ENCODE measurements around the gene POLN.
A peak's percentile ranks its signal among the peaks of the same experiment; 100 is the strongest.

The POLN gene

DNA sequence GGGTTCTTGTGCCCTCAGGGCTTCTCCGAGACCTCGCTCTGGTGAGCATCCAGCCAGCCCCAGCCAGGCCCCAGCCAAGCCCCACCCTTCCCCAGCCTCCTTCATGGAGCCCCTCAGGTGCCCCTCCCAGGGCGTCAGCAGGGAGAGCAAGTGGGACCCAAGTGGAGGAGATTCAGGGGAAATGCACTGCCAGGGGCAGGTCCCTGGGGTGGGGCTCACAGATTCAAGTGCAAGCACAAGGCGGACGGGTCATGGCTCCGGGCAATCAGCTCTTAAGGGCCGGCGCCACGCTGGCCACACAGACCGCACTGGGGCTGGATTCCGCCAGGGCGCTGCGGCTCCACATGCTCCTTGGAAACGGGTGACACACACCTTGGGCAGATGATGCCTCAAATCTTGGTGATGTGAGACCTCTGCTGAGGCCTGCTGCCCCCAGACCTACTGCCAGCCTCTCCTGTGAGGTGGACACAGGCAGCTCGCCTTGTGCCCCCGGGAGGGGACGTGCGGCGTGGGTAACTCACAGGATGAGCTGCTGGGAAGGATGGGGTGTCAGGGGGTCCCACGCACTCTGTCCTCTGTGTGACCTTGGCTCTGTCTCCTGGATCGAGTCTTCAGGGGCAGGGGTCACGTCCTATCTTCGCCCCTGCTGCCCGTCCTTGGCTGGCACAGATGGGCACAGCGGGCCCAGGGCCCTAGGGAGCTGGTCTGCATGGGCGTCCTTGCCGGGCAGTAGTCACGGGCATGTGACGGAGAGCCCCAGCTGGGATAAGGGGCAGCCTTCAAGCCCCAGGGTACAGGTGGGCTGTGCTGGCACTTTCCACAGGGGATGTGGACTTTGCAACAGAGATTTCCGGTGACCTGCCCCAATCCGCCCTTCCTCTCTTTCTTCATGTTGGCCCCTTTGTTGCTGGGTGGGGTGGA, 165.7 kb downstream of the POLN start:
- Mint-ChIP-seq H3K9me3 (no peaks in the 10 kb centered on the region), H3K27me3 (peaks cover under 1% of the 10 kb centered on the region), H3K4me1 (no peaks in the 10 kb centered on the region), H3K36me3 (no peaks in the 10 kb centered on the region), H3K27ac (no peak overlapping the region), H3K4me3 (no peak overlapping the region)
- DNase-seq, result peak; percentile 18
- CTCF ChIA-PET, result no interaction called here

DNA sequence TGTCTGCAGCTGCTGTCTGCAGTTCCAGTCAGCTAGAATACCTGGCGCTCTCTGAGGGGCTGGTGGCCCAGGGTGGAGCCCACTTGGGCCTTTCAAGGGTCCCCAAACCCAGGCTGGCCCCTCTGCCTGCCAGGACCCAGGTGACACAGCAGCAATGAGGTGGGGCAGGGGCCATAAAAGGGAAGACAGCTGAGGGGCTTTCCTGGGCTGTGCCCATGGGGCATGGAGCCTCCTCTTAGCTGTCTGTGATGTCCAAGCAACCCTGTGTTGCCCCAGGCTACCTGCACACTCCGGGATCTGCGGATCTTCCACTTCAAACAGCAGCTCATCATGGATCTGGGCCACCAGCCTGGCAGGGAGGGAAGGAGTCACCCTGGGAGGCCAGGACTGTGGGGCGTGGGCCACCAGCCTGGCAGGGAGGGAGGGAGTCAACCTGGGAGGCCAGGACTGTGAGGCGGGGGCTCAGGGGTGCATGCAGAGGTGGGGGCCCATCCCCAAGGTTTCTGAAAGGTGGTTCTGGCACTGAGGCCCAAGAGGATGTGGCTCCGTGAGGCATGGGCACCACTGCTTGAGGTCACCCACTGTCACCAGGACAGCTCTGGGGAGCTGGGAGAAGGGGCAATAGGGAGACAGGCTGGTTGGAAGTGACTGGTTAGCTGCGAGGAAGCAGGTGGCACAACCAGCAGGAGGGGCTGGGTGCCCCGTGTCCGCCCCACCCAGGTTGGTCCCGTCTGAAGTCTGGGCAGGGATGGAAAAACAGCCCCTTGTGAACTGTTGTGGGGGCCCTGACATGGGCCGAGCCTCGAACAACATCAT, 166.5 kb downstream of the POLN start:
- Mint-ChIP-seq H3K27ac (no peak overlapping the region), H3K9me3 (no peaks in the 10 kb centered on the region), H3K4me3 (no peak overlapping the region), H3K27me3 (no peaks in the 10 kb centered on the region), H3K4me1 (no peaks in the 10 kb centered on the region), H3K36me3 (no peaks in the 10 kb centered on the region)
- DNase-seq, result peak; percentile 15
- CTCF ChIA-PET, result no interaction called here

DNA sequence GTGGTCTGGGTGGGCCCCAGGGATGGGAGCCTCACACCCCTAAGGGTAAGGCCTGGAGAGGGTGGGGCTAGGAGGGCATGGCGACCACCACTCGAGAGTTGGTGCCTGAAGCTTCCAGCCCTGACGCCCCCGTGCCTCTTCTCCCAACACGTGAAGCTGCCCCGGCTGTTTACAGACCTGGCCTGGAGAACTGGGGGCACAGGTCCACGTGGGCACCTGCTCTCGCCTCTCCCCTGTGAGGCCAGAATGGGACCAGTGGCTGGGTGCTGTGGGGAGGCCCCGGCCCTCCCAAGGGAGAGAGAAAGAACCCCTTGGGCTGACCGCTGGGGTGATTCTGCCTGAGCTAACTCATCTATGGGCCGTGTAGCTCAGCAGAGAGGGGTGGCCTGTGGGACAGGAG, 167.3 kb downstream of the POLN start:
- Mint-ChIP-seq H3K4me3 (no peak overlapping the region), H3K27me3 (no peaks in the 10 kb centered on the region), H3K27ac (no peak overlapping the region), H3K4me1 (no peaks in the 10 kb centered on the region), H3K9me3 (no peaks in the 10 kb centered on the region), H3K36me3 (no peaks in the 10 kb centered on the region)
- no peak for DNase-seq
- CTCF ChIA-PET, result interaction anchor here (1.1 kb wide), 1 partner anchor 175 kb away, joined by 3 read pairs; no protein-coding TSS in a partner anchor

DNA sequence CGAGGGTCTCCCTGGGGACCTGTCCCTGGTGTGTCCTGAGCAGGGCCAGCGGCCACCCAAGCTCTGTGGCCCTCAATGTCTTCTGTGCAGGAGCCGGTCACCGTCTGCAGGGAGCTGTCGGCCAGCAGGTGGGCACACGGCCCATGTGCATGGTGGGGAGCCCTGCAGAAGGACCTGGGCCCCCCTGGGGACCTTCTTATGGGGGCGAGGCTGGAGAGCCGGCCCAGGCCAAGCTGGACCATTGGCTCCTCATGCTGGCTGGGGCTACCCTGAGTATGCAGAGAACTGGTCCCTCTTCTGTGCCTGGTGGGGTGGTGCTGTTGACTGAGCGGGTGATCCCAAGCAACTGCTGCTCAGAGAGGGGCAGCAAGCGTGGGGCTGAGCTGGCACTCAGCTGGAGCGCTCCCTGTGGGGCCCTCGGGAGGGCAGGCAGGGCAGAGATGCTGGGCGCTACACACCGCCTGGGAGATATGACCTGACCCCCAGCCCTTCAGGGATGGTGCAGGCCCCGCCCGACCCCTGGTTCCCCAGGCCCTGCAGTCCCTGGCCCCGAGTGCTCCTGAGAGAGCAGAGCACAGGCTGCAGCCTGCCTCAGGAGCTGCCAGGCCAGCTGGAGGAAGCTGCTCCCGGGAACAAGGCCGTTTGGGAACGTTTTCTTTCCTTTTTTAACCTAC, 168.0 kb downstream of the POLN start:
- Mint-ChIP-seq H3K4me1 (no peaks in the 10 kb centered on the region), H3K4me3 (no peak overlapping the region), H3K27ac (no peak overlapping the region), H3K27me3 (no peaks in the 10 kb centered on the region), H3K36me3 (no peaks in the 10 kb centered on the region), H3K9me3 (no peaks in the 10 kb centered on the region)
- CTCF ChIA-PET, result interaction anchor here (1.1 kb wide), 1 partner anchor 175 kb away, joined by 3 read pairs; no protein-coding TSS in a partner anchor
- peak; percentile 10 for DNase-seq

DNA sequence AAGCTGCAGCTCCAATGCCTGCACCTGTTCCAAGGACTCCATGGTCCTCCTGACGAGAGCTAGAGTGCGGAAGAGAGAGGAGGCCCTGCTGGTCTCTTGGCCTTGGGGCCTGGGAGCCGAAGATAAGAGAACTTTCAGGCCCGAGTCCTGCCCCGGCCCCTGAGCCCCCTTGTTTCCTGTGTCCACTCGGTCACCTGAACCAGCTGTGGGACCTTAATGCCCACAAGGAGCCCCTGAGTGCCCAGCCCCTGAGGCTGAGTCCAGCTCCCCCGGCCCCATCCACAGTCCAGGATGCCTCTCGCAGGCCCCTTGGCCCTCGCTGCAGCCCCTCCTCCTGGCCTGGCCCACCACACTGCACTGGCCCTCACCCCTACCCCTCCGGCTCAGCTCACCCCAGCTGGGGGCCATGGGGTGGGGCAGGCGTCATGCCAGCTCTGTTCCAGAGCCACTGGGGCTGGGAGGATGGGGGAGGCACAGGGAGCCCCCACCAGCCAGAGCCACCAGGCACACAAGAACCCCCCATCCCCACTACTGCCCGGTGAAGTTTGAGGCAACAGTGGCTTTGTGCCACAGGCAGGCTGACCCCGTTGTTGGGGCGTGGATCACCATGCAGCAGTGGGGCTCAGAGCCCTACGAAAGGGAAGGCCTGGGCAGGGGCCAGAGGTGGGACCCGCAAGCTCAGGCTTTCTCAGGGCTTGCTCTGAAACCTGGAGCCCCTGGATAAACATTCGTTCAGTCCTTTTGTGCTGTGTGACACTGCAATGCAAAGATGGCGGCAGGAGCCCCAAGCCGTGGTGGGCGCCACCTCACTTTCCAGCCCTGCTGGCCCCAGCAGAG, 168.7 kb downstream of the POLN start:
- no peaks in the 10 kb centered on the region for H3K36me3 Mint-ChIP-seq
- H3K4me3 Mint-ChIP-seq, result no peak overlapping the region
- peaks cover 1% of the 10 kb centered on the region for H3K9me3 Mint-ChIP-seq
- CTCF ChIA-PET, result no interaction called here
- DNase-seq, result peak; percentile 14
- no peak overlapping the region for H3K27ac Mint-ChIP-seq
- H3K27me3 Mint-ChIP-seq, result no peaks in the 10 kb centered on the region
- no peaks in the 10 kb centered on the region for H3K4me1 Mint-ChIP-seq

DNA sequence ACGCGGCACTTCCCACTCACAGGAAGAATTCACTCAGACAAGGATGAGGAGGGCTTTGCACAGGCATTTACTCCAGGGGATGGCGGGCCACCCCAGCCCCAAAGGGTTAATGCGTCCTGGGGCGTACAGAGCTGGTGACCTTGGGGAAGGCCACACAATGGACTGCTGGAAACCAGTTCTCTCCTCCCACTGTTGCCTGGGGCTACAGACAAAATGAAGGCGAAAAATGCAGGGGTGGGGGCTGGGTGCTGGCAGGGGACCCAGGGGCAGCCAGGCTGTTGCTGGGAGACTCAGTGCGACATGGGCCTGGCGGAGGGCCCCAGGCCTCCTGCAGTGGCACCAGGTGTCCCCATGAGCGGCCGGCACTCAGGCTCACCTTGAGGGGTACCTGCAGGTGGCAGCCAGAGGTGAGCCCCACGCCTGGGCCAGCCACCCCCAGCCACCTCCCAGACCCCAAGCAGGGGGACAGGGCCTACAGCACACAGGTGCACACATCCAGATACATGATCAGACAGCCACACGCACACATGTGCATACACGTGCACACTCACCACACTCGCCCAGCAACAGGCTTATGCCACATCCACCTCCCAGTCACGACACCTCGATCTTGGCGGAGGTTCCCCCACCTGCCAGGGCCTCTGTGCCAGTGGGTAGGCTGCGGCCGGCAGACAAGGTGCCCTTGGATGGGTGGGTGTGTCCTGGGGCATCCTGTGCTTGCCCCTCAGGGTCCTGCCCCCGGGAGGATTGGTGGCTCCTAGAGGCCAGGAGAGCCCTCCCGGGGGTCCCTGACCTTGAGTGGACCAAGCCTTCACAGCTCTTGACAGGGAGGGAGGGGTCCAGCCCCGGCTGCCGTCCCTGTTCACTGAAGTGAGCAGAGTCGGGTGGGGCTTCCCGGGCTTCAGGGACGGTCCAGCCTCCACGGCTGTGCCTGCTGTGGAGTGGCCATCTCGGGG, 169.7 kb downstream of the POLN start:
- Mint-ChIP-seq H3K36me3 (no peaks in the 10 kb centered on the region), H3K27me3 (no peaks in the 10 kb centered on the region), H3K27ac (no peak overlapping the region), H3K4me1 (no peaks in the 10 kb centered on the region), H3K9me3 (peaks cover 1% of the 10 kb centered on the region), H3K4me3 (no peak overlapping the region)
- DNase-seq, result no peak
- CTCF ChIA-PET, result no interaction called here

DNA sequence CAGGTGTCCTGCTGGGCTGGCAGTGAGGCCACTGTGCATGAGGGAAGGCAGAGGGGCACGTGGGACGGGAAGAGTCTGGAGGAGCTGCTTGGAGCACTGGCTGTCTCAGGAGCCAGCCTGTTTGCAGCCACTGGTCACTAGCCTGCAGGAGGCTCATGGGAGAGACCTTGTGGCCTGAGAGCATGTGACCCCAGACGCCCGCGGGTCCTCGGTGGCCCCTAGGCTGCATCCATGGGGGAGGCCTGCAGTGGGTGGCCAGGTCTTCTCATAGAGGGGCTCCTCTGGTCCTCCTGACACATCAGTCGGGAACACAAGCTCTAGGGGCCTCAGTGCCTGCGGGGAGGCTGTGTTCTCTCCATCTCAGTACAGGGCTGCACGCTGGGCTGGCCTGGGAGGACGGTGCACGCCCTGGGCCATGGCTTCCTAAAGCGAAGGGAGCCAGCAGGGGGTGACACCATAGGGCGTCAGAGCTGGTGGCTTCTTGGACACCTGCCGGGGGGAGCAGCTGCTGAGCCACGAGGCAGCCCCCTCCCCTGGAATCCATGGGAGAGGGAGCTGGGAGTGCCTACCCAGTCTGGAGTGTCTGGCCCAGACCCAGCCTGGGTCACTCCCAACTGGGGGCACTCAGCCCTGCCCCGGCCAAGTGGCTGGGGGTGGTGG, 170.5 kb downstream of the POLN start:
- Mint-ChIP-seq H3K9me3 (peaks cover 1% of the 10 kb centered on the region), H3K27me3 (no peaks in the 10 kb centered on the region), H3K4me1 (no peaks in the 10 kb centered on the region), H3K27ac (no peak overlapping the region), H3K36me3 (no peaks in the 10 kb centered on the region), H3K4me3 (no peak overlapping the region)
- no peak for DNase-seq
- CTCF ChIA-PET, result no interaction called here

DNA sequence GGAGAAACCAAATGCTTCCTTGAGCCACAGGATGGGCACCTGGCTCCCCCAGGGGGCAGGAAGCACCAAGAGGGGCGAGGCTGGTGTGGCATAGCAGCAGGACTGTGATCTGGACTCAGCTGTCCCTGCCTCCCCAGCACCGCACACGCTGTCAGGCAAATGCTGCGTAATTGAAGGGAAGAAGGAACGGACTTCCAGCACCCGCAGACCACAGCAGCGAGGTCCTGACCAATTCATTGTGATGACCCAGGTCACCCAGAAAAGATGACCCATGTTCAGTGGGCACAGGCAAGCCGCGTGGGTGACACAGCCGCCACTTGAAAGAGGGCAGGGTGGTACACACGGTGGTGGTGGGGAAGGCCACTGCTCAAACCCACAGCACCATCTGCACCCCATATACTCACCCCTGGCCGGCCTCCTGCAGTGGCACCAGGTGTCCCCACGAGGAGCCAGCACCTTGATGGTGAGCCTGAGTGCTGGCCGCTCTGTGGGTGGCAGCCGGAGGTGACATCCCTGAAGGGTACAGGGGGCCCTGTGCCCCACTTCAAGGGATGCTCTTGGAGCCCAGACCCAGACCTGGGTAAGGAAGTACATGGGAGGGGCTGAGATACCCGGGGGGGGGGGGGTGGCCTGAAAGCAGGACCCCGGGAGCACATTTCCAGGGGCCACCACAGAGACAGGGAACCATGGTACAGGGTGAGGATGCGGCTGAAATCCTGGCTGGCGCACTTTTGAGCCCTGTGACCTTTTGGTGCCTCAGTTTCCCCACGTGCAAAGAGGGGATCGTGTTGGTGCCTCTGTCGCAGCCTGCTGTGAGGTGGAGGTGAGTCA, 171.3 kb downstream of the POLN start:
- Mint-ChIP-seq H3K27ac (no peak overlapping the region), H3K4me3 (no peak overlapping the region), H3K36me3 (no peaks in the 10 kb centered on the region), H3K27me3 (no peaks in the 10 kb centered on the region), H3K9me3 (peaks cover 1% of the 10 kb centered on the region), H3K4me1 (no peaks in the 10 kb centered on the region)
- DNase-seq, result no peak
- CTCF ChIA-PET, result no interaction called here

DNA sequence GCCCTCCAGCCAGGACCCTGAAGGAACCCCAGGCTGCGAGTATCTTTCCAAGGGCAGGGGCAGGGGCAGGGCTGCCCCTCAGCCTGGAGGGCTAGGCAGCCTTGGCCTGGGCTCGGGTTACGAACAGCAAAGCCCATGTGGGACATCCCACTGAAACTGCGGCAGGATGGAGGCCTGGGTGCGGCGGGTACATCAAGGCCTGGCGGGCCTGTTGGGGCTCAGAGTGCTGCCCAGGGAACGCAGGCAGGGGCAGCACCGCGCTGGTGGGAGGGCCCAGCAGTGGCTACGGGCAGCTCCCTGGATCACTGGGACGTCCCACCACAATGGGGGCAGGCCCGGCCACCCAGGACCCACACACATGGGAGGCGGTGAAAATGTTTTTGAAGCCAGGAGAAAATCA, 171.9 kb downstream of the POLN start:
- Mint-ChIP-seq H3K4me1 (no peaks in the 10 kb centered on the region), H3K36me3 (no peaks in the 10 kb centered on the region)
- CTCF ChIA-PET, result no interaction called here

DNA sequence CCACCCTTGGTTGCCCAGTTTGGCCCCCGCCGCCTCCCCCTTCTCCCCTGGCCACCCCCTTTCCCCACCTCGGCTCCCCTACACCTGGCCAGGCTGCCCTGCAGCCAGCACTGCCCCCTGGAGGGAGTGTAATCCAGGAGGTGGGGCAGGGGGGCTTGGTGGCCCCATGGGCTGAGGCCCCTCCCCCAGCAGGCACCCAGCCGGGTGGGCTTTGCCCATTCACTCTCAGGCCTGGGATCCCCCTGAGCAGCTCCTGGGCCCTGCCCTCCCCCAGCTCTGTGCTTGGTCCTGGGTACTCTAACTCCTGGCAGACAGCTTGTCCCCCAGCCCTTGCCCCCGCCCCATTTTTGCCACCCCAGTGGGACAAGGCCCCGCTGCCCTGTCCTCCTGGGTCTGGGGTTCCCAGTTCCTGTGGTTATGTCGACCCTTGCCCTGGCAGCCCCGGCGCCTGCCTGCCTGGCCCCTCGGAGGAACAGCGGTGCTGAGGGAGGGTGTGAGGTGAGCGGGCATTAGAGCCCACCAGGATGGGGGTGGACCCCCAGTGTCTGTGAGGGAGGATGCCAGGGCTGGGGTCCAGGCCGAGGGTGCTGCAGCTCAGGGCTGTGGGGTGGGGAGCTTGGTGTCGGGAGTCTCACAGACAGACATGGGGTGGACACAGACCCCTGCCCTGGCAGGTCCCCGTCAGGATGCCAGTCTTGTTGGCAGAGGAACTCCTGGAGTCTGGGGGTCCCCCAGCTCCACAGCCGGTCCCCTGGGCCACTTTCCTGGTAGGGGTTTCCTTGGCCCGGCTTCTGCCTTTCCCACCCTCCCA, 172.6 kb downstream of the POLN start:
- no peak overlapping the region for H3K27ac Mint-ChIP-seq
- H3K9me3 Mint-ChIP-seq, result peaks cover 1% of the 10 kb centered on the region
- H3K4me1 Mint-ChIP-seq, result no peaks in the 10 kb centered on the region
- DNase-seq, result peak; percentile 14
- H3K36me3 Mint-ChIP-seq, result no peaks in the 10 kb centered on the region
- H3K27me3 Mint-ChIP-seq, result no peaks in the 10 kb centered on the region
- no peak overlapping the region for H3K4me3 Mint-ChIP-seq
- CTCF ChIA-PET, result no interaction called here

More for the DNA sequence above, 171.9 kb downstream of the POLN start:
- no peak for DNase-seq
- no peaks in the 10 kb centered on the region for H3K27me3 Mint-ChIP-seq
- H3K4me3 Mint-ChIP-seq, result no peak overlapping the region
- H3K27ac Mint-ChIP-seq, result no peak overlapping the region
- peaks cover 1% of the 10 kb centered on the region for H3K9me3 Mint-ChIP-seq

DNA sequence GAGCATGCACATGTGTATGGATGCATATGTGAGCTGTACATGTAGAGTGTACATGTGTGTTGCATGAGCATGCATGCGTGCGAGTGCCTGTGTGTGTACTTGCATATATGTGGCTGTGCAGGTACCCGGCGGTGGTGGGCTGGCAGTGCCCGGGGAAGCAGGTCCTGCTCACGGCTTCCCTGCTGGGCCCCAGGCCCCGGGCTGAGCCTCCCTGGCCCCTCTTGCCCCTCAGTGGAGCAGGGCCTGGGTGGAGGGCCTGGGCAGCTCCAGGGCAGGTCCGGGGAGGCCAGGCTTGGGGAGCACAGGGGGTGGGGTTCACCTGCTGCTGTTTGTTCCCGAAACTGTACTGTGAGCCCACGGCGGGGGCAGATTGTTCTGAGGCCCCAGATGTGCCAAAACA, 173.4 kb downstream of the POLN start:
- Mint-ChIP-seq H3K36me3 (no peaks in the 10 kb centered on the region), H3K27ac (no peak overlapping the region), H3K4me3 (no peak overlapping the region), H3K4me1 (no peaks in the 10 kb centered on the region), H3K9me3 (peaks cover 1% of the 10 kb centered on the region), H3K27me3 (no peaks in the 10 kb centered on the region)
- CTCF ChIA-PET, result no interaction called here
- DNase-seq, result no peak

Data from activated naive CD4-positive, alpha-beta T cell treated with anti-CD3 and anti-CD28 coated beads, Interleukin-2, amount 10 ng/mL, durations not matched to agents 7 days and 5 days (primary cell).